ENCODE results near the gene SETD2.
"Not testable (repeated sequence)": the region's sequence is repeated elsewhere in the genome, so short reads cannot be mapped to it uniquely, and the experiment has no call there.

The SETD2 gene

DNA sequence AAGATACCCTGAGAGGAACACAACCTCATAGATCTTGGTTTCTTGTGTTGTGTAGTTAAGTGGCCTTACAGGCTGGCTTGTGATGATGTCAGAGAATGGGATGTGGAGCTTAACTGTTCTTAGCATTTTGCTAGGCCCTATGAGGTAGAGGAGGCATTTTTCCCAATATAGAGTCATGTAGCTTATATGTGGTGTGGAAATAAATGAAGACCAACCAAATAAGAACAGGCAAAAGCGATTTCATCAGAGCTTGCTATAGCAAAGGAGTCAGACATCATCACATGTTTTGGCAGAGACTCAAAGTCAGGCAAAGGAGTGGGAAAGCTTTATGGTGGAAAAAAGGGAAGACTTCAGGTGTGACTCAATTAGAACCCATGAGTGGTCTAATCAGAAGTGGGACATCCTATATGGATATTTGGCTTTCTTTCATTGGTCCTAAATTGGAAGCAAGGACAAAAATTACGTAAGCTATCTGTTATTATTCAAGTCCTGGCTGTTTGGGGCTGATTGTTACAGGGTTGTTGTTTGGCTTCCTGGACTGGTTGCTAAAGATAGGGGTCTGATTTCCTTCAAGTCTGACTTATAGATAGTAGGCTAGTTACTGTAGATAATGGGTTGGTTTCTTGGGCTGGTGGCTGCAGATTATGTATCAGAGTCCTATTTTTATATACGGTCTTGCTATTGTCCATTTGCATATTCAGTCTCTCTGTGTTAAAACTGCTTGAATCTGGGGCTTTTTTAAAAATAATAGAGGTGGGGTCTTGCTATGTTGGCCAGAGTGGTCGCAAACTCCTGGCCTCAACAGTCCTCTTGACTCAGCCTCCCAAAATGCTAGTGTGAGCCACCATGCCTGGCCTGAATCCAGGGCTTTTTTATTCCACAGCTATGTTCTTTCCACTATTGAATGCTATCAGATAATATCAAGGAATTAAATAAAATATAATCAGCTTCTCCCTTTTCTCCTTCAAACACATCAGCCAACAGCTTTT lies 30.3 kb upstream of the SETD2 start:
- no peaks in the 10 kb centered on the region for H3K27me3 ChIP-seq (ENCODE audit: insufficient read depth, low read length)
- H3K4me1 ChIP-seq (ENCODE audit: control insufficient read depth in 1 of 2, insufficient read depth in 2 of 2, low read length in 2 of 2), result no peaks in the 10 kb centered on the region
- no peak overlapping the region for H3K23ac ChIP-seq (ENCODE audit: low read length)
- no peaks in the 10 kb centered on the region for H3K79me2 ChIP-seq (ENCODE audit: control insufficient read depth, insufficient read depth, low read length, poor library complexity)
- no peaks in the 10 kb centered on the region for H3K9me3 ChIP-seq (ENCODE audit: insufficient read depth, low read depth, low read length)
- no peak overlapping the region for H3K9ac ChIP-seq (ENCODE audit: low read length)
- H2BK120ac ChIP-seq (ENCODE audit: insufficient read depth, low read length, poor library complexity), result no peak overlapping the region
- H4K91ac ChIP-seq (ENCODE audit: low read depth, low read length), result no peak overlapping the region
- no peak overlapping the region for H2BK5ac ChIP-seq (ENCODE audit: low read depth, low read length, poor library complexity)
- no peak overlapping the region for H4K12ac ChIP-seq (ENCODE audit: low read depth, low read length)
- DNase-seq, result no peak
- no peaks in the 10 kb centered on the region for H3K36me3 ChIP-seq (ENCODE audit: control insufficient read depth in 1 of 2, insufficient read depth in 2 of 2, low read length in 2 of 2)
- H3K4ac ChIP-seq (ENCODE audit: low read depth, low read length), result no peak overlapping the region
- H3K18ac ChIP-seq (ENCODE audit: low read length), result no peak overlapping the region
- no peaks in the 10 kb centered on the region for H3K79me1 ChIP-seq (ENCODE audit: low read length)
- H3K14ac ChIP-seq (ENCODE audit: low read length), result no peak overlapping the region
- no peak overlapping the region for H3K4me3 ChIP-seq (ENCODE audit: low read depth, low read length)
- no peak overlapping the region for H3K27ac ChIP-seq (ENCODE audit: low read depth, low read length)
- H2AFZ ChIP-seq (ENCODE audit: insufficient read depth, low read length, poor library complexity), result no peak overlapping the region
- WGBS (ENCODE audit: extremely low coverage, insufficient coverage, insufficient read length), result no CpG with 5 or more reads among the region's 4 CpGs
- no peak overlapping the region for H4K8ac ChIP-seq (ENCODE audit: low read depth, low read length)
- H3K4me2 ChIP-seq (ENCODE audit: low read length), result no peak overlapping the region
- no peak overlapping the region for H2BK12ac ChIP-seq (ENCODE audit: low read length)
- H2AK5ac ChIP-seq (ENCODE audit: low read length), result no peak overlapping the region

DNA sequence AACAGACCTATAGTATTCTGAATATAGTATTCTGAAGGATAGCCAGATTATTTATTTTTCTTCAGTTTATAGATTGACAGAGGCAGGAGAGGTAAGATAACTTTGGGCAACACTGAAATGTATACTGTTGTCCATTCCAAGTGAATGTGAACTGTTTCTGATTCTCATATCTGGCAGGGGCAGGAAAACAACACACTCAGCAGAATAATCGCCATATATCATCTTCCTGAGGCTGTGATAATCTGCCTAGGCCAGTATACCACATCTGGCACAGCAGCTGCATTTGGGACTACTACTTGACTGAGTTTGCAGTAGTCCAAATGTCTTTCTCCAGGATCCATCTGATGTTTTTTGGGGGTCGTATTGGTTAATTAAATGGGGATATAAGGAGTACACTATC lies 22.4 kb upstream of the SETD2 start:
- no peaks in the 10 kb centered on the region for H3K79me1 ChIP-seq (ENCODE audit: low read length)
- no peak overlapping the region for H3K4me2 ChIP-seq (ENCODE audit: low read length)
- no peak overlapping the region for H3K23ac ChIP-seq (ENCODE audit: low read length)

DNA sequence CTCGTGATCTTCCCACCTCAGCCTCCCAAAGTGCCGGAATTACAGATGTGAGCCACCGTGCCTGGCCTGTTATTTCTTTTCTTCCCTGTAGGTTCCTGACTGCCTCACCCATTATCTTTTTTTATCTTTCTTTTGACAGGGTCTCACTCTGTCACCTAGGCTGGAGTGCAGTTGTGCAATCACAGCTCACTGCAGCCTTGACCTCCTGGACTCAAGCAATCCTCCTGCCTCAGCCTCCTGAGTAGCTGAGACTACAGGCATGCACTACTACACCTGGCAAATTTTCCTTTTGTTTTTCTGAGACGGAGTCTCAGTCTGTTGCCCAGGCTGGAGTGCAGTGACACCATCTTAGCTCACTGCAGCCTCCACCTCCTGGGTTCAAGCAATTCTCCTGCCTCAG lies 17.8 kb upstream of the SETD2 start:
- not testable (repeated sequence) for H2BK5ac ChIP-seq (ENCODE audit: low read depth, low read length, poor library complexity); H3K4ac ChIP-seq (ENCODE audit: low read depth, low read length); H3K4me2 ChIP-seq (ENCODE audit: low read length); H4K8ac ChIP-seq (ENCODE audit: low read depth, low read length); H3K27me3 ChIP-seq (ENCODE audit: insufficient read depth, low read length); H2BK120ac ChIP-seq (ENCODE audit: insufficient read depth, low read length, poor library complexity); H3K4me1 ChIP-seq (ENCODE audit: control insufficient read depth in 1 of 2, insufficient read depth in 2 of 2, low read length in 2 of 2); H3K9me3 ChIP-seq (ENCODE audit: insufficient read depth, low read depth, low read length); H4K91ac ChIP-seq (ENCODE audit: low read depth, low read length); H3K14ac ChIP-seq (ENCODE audit: low read length); H3K27ac ChIP-seq (ENCODE audit: low read depth, low read length); H2BK12ac ChIP-seq (ENCODE audit: low read length); H3K18ac ChIP-seq (ENCODE audit: low read length); H3K4me3 ChIP-seq (ENCODE audit: low read depth, low read length); H3K79me2 ChIP-seq (ENCODE audit: control insufficient read depth, insufficient read depth, low read length, poor library complexity); H3K23ac ChIP-seq (ENCODE audit: low read length); H2AK5ac ChIP-seq (ENCODE audit: low read length); H3K79me1 ChIP-seq (ENCODE audit: low read length); H3K9ac ChIP-seq (ENCODE audit: low read length); H3K36me3 ChIP-seq (ENCODE audit: control insufficient read depth in 1 of 2, insufficient read depth in 2 of 2, low read length in 2 of 2); H2AFZ ChIP-seq (ENCODE audit: insufficient read depth, low read length, poor library complexity); H4K12ac ChIP-seq (ENCODE audit: low read depth, low read length); DNase-seq
- no CpG with 5 or more reads among the region's 4 CpGs for WGBS (ENCODE audit: extremely low coverage, insufficient coverage, insufficient read length)

More for the DNA sequence above, 22.4 kb upstream of the SETD2 start:
- Histone ChIP-seq H3K4me1 (ENCODE audit: control insufficient read depth in 1 of 2, insufficient read depth in 2 of 2, low read length in 2 of 2) (no peaks in the 10 kb centered on the region), H2BK120ac (ENCODE audit: insufficient read depth, low read length, poor library complexity) (no peak overlapping the region), H3K4ac (ENCODE audit: low read depth, low read length) (no peak overlapping the region), H2BK12ac (ENCODE audit: low read length) (no peak overlapping the region), H3K9me3 (ENCODE audit: insufficient read depth, low read depth, low read length) (no peaks in the 10 kb centered on the region), H3K18ac (ENCODE audit: low read length) (no peak overlapping the region), H3K27me3 (ENCODE audit: insufficient read depth, low read length) (no peaks in the 10 kb centered on the region), H3K36me3 (ENCODE audit: control insufficient read depth in 1 of 2, insufficient read depth in 2 of 2, low read length in 2 of 2) (peaks cover 0 to 2% of the 10 kb centered on the region in 2 experiments), H4K8ac (ENCODE audit: low read depth, low read length) (no peak overlapping the region), H2BK5ac (ENCODE audit: low read depth, low read length, poor library complexity) (no peak overlapping the region), H3K4me3 (ENCODE audit: low read depth, low read length) (no peak overlapping the region), H3K9ac (ENCODE audit: low read length) (no peak overlapping the region), H3K27ac (ENCODE audit: low read depth, low read length) (no peak overlapping the region), H2AK5ac (ENCODE audit: low read length) (no peak overlapping the region), H4K12ac (ENCODE audit: low read depth, low read length) (no peak overlapping the region), H2AFZ (ENCODE audit: insufficient read depth, low read length, poor library complexity) (no peak overlapping the region), H3K14ac (ENCODE audit: low read length) (no peak overlapping the region), H4K91ac (ENCODE audit: low read depth, low read length) (no peak overlapping the region), H3K79me2 (ENCODE audit: control insufficient read depth, insufficient read depth, low read length, poor library complexity) (no peaks in the 10 kb centered on the region)
- no CpG with 5 or more reads among the region's 2 CpGs for WGBS (ENCODE audit: extremely low coverage, insufficient coverage, insufficient read length)
- no peak for DNase-seq

DNA sequence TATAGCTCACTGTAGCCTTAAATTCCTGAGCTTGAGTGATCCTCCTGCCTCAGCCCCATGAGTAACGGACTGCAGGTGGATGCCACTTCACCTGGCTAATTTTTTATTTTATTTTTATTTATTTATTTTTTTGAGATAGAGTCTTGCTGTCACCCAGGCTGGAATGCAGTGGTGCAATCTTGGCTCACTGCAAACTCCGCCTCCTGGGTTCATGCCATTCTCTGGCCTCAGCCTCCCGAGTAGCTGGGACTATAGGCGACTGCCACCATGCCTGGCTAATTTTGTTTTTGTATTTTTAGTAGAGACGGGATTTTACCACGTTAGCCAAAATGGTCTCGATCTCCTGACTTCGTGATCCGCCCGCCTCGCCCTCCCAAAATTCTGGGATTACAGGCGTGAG lies 16.1 kb upstream of the SETD2 start:
- not testable (repeated sequence) for H2BK5ac ChIP-seq (ENCODE audit: low read depth, low read length, poor library complexity); H3K4me2 ChIP-seq (ENCODE audit: low read length); H3K4me3 ChIP-seq (ENCODE audit: low read depth, low read length); H3K4ac ChIP-seq (ENCODE audit: low read depth, low read length); H3K23ac ChIP-seq (ENCODE audit: low read length); H3K14ac ChIP-seq (ENCODE audit: low read length); H4K12ac ChIP-seq (ENCODE audit: low read depth, low read length); H3K27ac ChIP-seq (ENCODE audit: low read depth, low read length); H2AFZ ChIP-seq (ENCODE audit: insufficient read depth, low read length, poor library complexity); H4K91ac ChIP-seq (ENCODE audit: low read depth, low read length); H3K9ac ChIP-seq (ENCODE audit: low read length); H3K18ac ChIP-seq (ENCODE audit: low read length); DNase-seq; H3K79me1 ChIP-seq (ENCODE audit: low read length); H3K79me2 ChIP-seq (ENCODE audit: control insufficient read depth, insufficient read depth, low read length, poor library complexity); H3K4me1 ChIP-seq (ENCODE audit: control insufficient read depth in 1 of 2, insufficient read depth in 2 of 2, low read length in 2 of 2); H2AK5ac ChIP-seq (ENCODE audit: low read length); H4K8ac ChIP-seq (ENCODE audit: low read depth, low read length); H2BK120ac ChIP-seq (ENCODE audit: insufficient read depth, low read length, poor library complexity); H3K36me3 ChIP-seq (ENCODE audit: control insufficient read depth in 1 of 2, insufficient read depth in 2 of 2, low read length in 2 of 2); H2BK12ac ChIP-seq (ENCODE audit: low read length); H3K27me3 ChIP-seq (ENCODE audit: insufficient read depth, low read length); H3K9me3 ChIP-seq (ENCODE audit: insufficient read depth, low read depth, low read length)
- WGBS (ENCODE audit: extremely low coverage, insufficient coverage, insufficient read length), result no CpG with 5 or more reads among the region's 12 CpGs

Data from trophoblast cell (in vitro differentiated cells and primary cell).